Stimulated activated memory B cell treated with anti-CD40 and anti-IgM and Interleukin-4, amounts not matched to agents 10 μg/mL and 1 μg/mL and 100 μg/mL, for 72 hours (primary cell): ENCODE data around the gene C14orf180.
"Not testable (repeated sequence)": the region's sequence is repeated elsewhere in the genome, so short reads cannot be mapped to it uniquely, and the experiment has no call there.

Experiments
- ATAC-seq: fragments of 150-1000 bp; cut with Tn5 transposase; 2 replicates; pipeline ENCODE4 v1.10.0; 2021
- H3K27ac Mint-ChIP-seq: one replicate; pipeline ENCODE4 v1.8.0; 2022; ENCODE audit warnings: mild to moderate bottlenecking, mixed read lengths
- H3K27me3 Mint-ChIP-seq: one replicate; pipeline ENCODE4 v1.8.0; 2022; ENCODE audit warnings: mixed read lengths
- H3K36me3 Mint-ChIP-seq: one replicate; pipeline ENCODE4 v1.8.0; 2022; ENCODE audit warnings: mixed read lengths
- H3K4me1 Mint-ChIP-seq: one replicate; pipeline ENCODE4 v1.8.0; 2022; ENCODE audit warnings: mixed read lengths
- H3K4me3 Mint-ChIP-seq: one replicate; pipeline ENCODE4 v1.8.0; 2022; ENCODE audit warnings: mild to moderate bottlenecking, moderate library complexity, mixed read lengths
- H3K9me3 Mint-ChIP-seq: one replicate; pipeline ENCODE4 v1.8.0; 2022; ENCODE audit warnings: mixed read lengths

The C14orf180 gene

GRCh38 chr14:104624939-104625338 lies 45.4 kb downstream of the C14orf180 start:
- ATAC-seq: no peak
- Mint-ChIP-seq H3K27me3 (peaks cover 68% of the 10 kb centered on the region), H3K4me1 (peaks cover 5% of the 10 kb centered on the region), H3K4me3 (no peak overlapping the region), H3K9me3 (peaks cover 25% of the 10 kb centered on the region), H3K36me3 (peaks cover 5% of the 10 kb centered on the region), H3K27ac (no peak overlapping the region)

- ATAC-seq: no peak
- H3K4me1 Mint-ChIP-seq: no peaks in the 10 kb centered on the region
- peaks cover 53% of the 10 kb centered on the region for H3K27me3 Mint-ChIP-seq
- H3K9me3 Mint-ChIP-seq: peaks cover 8% of the 10 kb centered on the region
- H3K36me3 Mint-ChIP-seq: no peaks in the 10 kb centered on the region
- H3K4me3 Mint-ChIP-seq: no peak overlapping the region
- no peak overlapping the region for H3K27ac Mint-ChIP-seq
These were observed 53.2 kb downstream of the C14orf180 start for GRCh38 chr14:104632781-104633180.

- H3K36me3 Mint-ChIP-seq: no peaks in the 10 kb centered on the region
- no peak overlapping the region for H3K27ac Mint-ChIP-seq
- H3K4me1 Mint-ChIP-seq: peaks cover 4% of the 10 kb centered on the region
- H3K9me3 Mint-ChIP-seq: peaks cover 8% of the 10 kb centered on the region
- peaks cover 60% of the 10 kb centered on the region for H3K27me3 Mint-ChIP-seq
- ATAC-seq: no peak
- H3K4me3 Mint-ChIP-seq: no peak overlapping the region
These were observed 53.9 kb downstream of the C14orf180 start for GRCh38 chr14:104633276-104634137.

- Mint-ChIP-seq H3K4me1 (peaks cover 5% of the 10 kb centered on the region), H3K27ac (no peak overlapping the region), H3K4me3 (no peak overlapping the region), H3K9me3 (peaks cover 4% of the 10 kb centered on the region), H3K36me3 (no peaks in the 10 kb centered on the region), H3K27me3 (peaks cover 62% of the 10 kb centered on the region)
- ATAC-seq: peak; percentile 46
These were observed 54.7 kb downstream of the C14orf180 start for GRCh38 chr14:104634138-104634760.

- no peak overlapping the region for H3K27ac Mint-ChIP-seq
These were observed 55.5 kb downstream of the C14orf180 start for GRCh38 chr14:104634886-104635570.

GRCh38 chr14:104635717-104636116 lies 56.2 kb downstream of the C14orf180 start:
- ATAC-seq: no peak
- no peak overlapping the region for H3K4me3 Mint-ChIP-seq
- peaks cover 14% of the 10 kb centered on the region for H3K4me1 Mint-ChIP-seq
- H3K36me3 Mint-ChIP-seq: no peaks in the 10 kb centered on the region
- H3K27me3 Mint-ChIP-seq: peaks cover 60% of the 10 kb centered on the region
- no peak overlapping the region for H3K27ac Mint-ChIP-seq
- no peaks in the 10 kb centered on the region for H3K9me3 Mint-ChIP-seq

More at GRCh38 chr14:104634886-104635570, 55.5 kb downstream of the C14orf180 start:
- peaks cover 62% of the 10 kb centered on the region for H3K27me3 Mint-ChIP-seq
- ATAC-seq: peak; percentile 9
- H3K36me3 Mint-ChIP-seq: no peaks in the 10 kb centered on the region
- H3K4me1 Mint-ChIP-seq: peaks cover 10% of the 10 kb centered on the region
- H3K9me3 Mint-ChIP-seq: no peaks in the 10 kb centered on the region
- H3K4me3 Mint-ChIP-seq: no peak overlapping the region

- Mint-ChIP-seq H3K9me3 (no peaks in the 10 kb centered on the region), H3K4me1 (peaks cover 14% of the 10 kb centered on the region), H3K27me3 (peaks cover 60% of the 10 kb centered on the region), H3K4me3 (no peak overlapping the region), H3K27ac (no peak overlapping the region), H3K36me3 (no peaks in the 10 kb centered on the region)
- ATAC-seq: no peak
These were observed 56.6 kb downstream of the C14orf180 start for GRCh38 chr14:104636131-104636530.

GRCh38 chr14:104636846-104637545 lies 57.4 kb downstream of the C14orf180 start:
- H3K9me3 Mint-ChIP-seq, H3K36me3 Mint-ChIP-seq, H3K27ac Mint-ChIP-seq, ATAC-seq, H3K4me3 Mint-ChIP-seq: not testable (repeated sequence)
- Mint-ChIP-seq H3K27me3 (peaks cover 60% of the 10 kb centered on the region), H3K4me1 (peaks cover 21% of the 10 kb centered on the region)

GRCh38 chr14:104637546-104638003 lies 58.0 kb downstream of the C14orf180 start:
- H3K36me3 Mint-ChIP-seq: no peaks in the 10 kb centered on the region
- H3K4me3 Mint-ChIP-seq: no peak overlapping the region
- H3K27me3 Mint-ChIP-seq: peaks cover 58% of the 10 kb centered on the region
- no peak for ATAC-seq
- no peak overlapping the region for H3K27ac Mint-ChIP-seq
- H3K4me1 Mint-ChIP-seq: peaks cover 21% of the 10 kb centered on the region
- no peaks in the 10 kb centered on the region for H3K9me3 Mint-ChIP-seq

- peaks cover 55% of the 10 kb centered on the region for H3K27me3 Mint-ChIP-seq
- H3K4me1 Mint-ChIP-seq: peaks cover 21% of the 10 kb centered on the region
- no peak for ATAC-seq
- no peaks in the 10 kb centered on the region for H3K9me3 Mint-ChIP-seq
- no peaks in the 10 kb centered on the region for H3K36me3 Mint-ChIP-seq
- no peak overlapping the region for H3K27ac Mint-ChIP-seq
- no peak overlapping the region for H3K4me3 Mint-ChIP-seq
These were observed 58.6 kb downstream of the C14orf180 start for GRCh38 chr14:104638190-104638589.

- ATAC-seq: no peak
- no peak overlapping the region for H3K4me3 Mint-ChIP-seq
- H3K4me1 Mint-ChIP-seq: peaks cover 21% of the 10 kb centered on the region
- H3K27me3 Mint-ChIP-seq: peaks cover 52% of the 10 kb centered on the region
- no peaks in the 10 kb centered on the region for H3K36me3 Mint-ChIP-seq
- no peak overlapping the region for H3K27ac Mint-ChIP-seq
- no peaks in the 10 kb centered on the region for H3K9me3 Mint-ChIP-seq
These were observed 59.4 kb downstream of the C14orf180 start for GRCh38 chr14:104638927-104639450.

GRCh38 chr14:104639471-104639870 lies 59.9 kb downstream of the C14orf180 start:
- no peak overlapping the region for H3K4me3 Mint-ChIP-seq
- ATAC-seq: no peak
- H3K27ac Mint-ChIP-seq: peak overlapping the region; percentile 61

More at GRCh38 chr14:104639471-104639870, 59.9 kb downstream of the C14orf180 start:
- no peaks in the 10 kb centered on the region for H3K36me3 Mint-ChIP-seq
- peaks cover 21% of the 10 kb centered on the region for H3K4me1 Mint-ChIP-seq
- H3K27me3 Mint-ChIP-seq: peaks cover 47% of the 10 kb centered on the region
- no peaks in the 10 kb centered on the region for H3K9me3 Mint-ChIP-seq
